ENCODE measurements around the gene FZD4.

The FZD4 gene

DNA sequence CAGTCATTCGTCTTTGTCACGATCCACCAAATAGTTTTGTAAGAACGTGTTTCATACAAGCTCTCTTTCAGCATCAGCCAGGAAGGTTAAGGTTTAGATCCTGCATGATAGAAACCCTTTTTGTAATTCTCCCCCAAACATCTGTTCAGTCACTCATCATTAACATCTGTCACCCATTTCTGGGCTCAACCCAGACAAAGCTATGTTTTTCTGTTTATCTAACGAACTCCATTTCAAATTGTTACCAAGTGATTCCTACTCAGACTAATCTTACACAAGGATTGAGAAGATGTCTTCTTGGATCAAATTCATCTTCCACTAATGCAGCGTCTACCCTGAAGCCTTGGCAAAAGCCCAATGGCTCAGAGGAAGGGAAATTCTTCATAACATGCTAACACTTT lies 58.8 kb downstream of the FZD4 start:
- no peak overlapping the region for H3K4me2 ChIP-seq (ENCODE audit: insufficient read depth, low read length, poor library complexity, severe bottlenecking)
- DNase-seq (ENCODE audit: low spot score): no peak
- no peak overlapping the region for H3K14ac ChIP-seq (ENCODE audit: low read length)
- no peak overlapping the region for H2BK5ac ChIP-seq (ENCODE audit: low read length)
- H3K9ac ChIP-seq (ENCODE audit: low read depth, low read length, poor library complexity): no peak overlapping the region
- H2AFZ ChIP-seq (ENCODE audit: low read length): no peak overlapping the region
- no peak overlapping the region for H2BK12ac ChIP-seq (ENCODE audit: low read length)
- no peak overlapping the region for H3K4me3 ChIP-seq (ENCODE audit: low read length in 2 of 2)
- no peak overlapping the region for H3K18ac ChIP-seq (ENCODE audit: low read length)
- no peak overlapping the region for H3K4ac ChIP-seq (ENCODE audit: low read length)
- no peak overlapping the region for H3K23ac ChIP-seq (ENCODE audit: low read depth, low read length, poor library complexity)
- no peaks in the 10 kb centered on the region for H3K9me3 ChIP-seq (replicated peaks in 1 of 2; ENCODE audit: control insufficient read depth in 2 of 2, insufficient read depth in 1 of 2, low read depth in 1 of 2, low read length in 2 of 2)
- H4K91ac ChIP-seq (ENCODE audit: low read depth, low read length, poor library complexity): no peak overlapping the region
- no peak overlapping the region for H2AK5ac ChIP-seq (ENCODE audit: low read depth, low read length)
- H3K36me3 ChIP-seq (replicated peaks in 1 of 2; ENCODE audit: control insufficient read depth in 2 of 2, insufficient read depth in 2 of 2, low read length in 2 of 2): peaks cover 0 to 4% of the 10 kb centered on the region in 2 donors
- H3K27me3 ChIP-seq (ENCODE audit: control insufficient read depth in 3 of 3, insufficient read depth in 3 of 3, low read depth in 1 of 3, low read length in 3 of 3): no peaks in the 10 kb centered on the region
- no peak overlapping the region for H2BK120ac ChIP-seq (ENCODE audit: low read depth, low read length)
- H4K8ac ChIP-seq (ENCODE audit: low read depth, low read length): no peak overlapping the region
- no CpG with 5 or more reads among the region's 5 CpGs for whole genome bisulfite sequencing, 2 donors (ENCODE audit: extremely low coverage in 2 of 2, insufficient read length in 2 of 2, insufficient replicate concordance in 1 of 2)
- H2BK15ac ChIP-seq (ENCODE audit: low read length): no peak overlapping the region
- H3K27ac ChIP-seq (replicated peaks; ENCODE audit: low read length): no peak overlapping the region
- H3K79me1 ChIP-seq (ENCODE audit: low read depth, low read length): no peaks in the 10 kb centered on the region
- no peaks in the 10 kb centered on the region for H3K4me1 ChIP-seq (ENCODE audit: control insufficient read depth in 2 of 2, insufficient read depth in 1 of 2, low read depth in 1 of 2, low read length in 2 of 2)
